Osteoblast (primary cell): Measurements from ENCODE around the gene LAD1. TPM values are rescaled to one million over a fixed set of nuclear protein-coding genes. Genes with fewer than 3 reads are reported as not detected.

ENCODE experiments used
- DNase-seq: peaks from one replicate; pipeline ENCODE4 v3.0.0; 2011; ENCODE audit warnings: low spot score, mixed read lengths; ENCODE audit not compliant: insufficient read length; ENCODE audit errors: missing footprints
- H2AFZ ChIP-seq: 2 replicates; pipeline ENCODE4 v1.6.0; 2011; ENCODE audit warnings: mild to moderate bottlenecking, low read length
- H3K27ac ChIP-seq: 2 replicates; pipeline ENCODE4 v1.5.1; 2011; ENCODE audit warnings: mild to moderate bottlenecking, low read depth, low read length, moderate library complexity
- H3K27me3 ChIP-seq: 2 replicates; pipeline ENCODE4 v1.6.0; 2012; ENCODE audit warnings: mild to moderate bottlenecking, control low read depth, inconsistent platforms, low read length, moderate library complexity; ENCODE audit not compliant: insufficient read depth
- H3K36me3 ChIP-seq: 2 replicates; pipeline ENCODE4 v1.5.1; 2011; ENCODE audit warnings: mild to moderate bottlenecking, low read length, control low read depth, moderate library complexity; ENCODE audit not compliant: insufficient read depth
- H3K4me1 ChIP-seq: 2 replicates; pipeline ENCODE4 v1.5.1; 2011; ENCODE audit warnings: mild to moderate bottlenecking, low read length, control low read depth, moderate library complexity; ENCODE audit not compliant: insufficient read depth
- H3K4me2 ChIP-seq: 2 replicates; pipeline ENCODE4 v1.6.0; 2011; ENCODE audit warnings: mild to moderate bottlenecking, low read length; ENCODE audit not compliant: insufficient read depth
- H3K4me3 ChIP-seq: fragments of 200-600 bp; sonication (generic); 3 replicates; pipeline ENCODE4 v1.5.1; 2012; ENCODE audit warnings: mild to moderate bottlenecking, low read length, inconsistent platforms; ENCODE audit not compliant: insufficient read depth
- H3K79me2 ChIP-seq: 2 replicates; pipeline ENCODE4 v1.6.0; 2012; ENCODE audit warnings: mild to moderate bottlenecking, low read length, control low read depth, inconsistent platforms; ENCODE audit not compliant: insufficient read depth
- H3K9me3 ChIP-seq: 2 replicates; pipeline ENCODE4 v1.5.1; 2011; ENCODE audit warnings: low read depth, low read length, control low read depth
- H4K20me1 ChIP-seq: 2 replicates; pipeline ENCODE4 v1.6.0; 2012; ENCODE audit warnings: mild to moderate bottlenecking, low read length, control low read depth; ENCODE audit not compliant: insufficient read depth
- total RNA-seq: library from RNA; depleted of rRNA; stranded (reverse); fragments of >200 nt; gene quantifications from 2 replicates; pipeline ENCODE4 v1.2.3, GENCODE V29; 2012
- TF ChIP-seq, protein P1 (sequence below): IDR thresholded peaks from 2 replicates; pipeline ENCODE4 v1.5.1; 2011; ENCODE audit warnings: mild to moderate bottlenecking, low read depth, low read length, moderate library complexity; ENCODE audit errors: extremely low read depth

Gene LAD1
- total RNA-seq, 1 donor: not detected

DNA sequence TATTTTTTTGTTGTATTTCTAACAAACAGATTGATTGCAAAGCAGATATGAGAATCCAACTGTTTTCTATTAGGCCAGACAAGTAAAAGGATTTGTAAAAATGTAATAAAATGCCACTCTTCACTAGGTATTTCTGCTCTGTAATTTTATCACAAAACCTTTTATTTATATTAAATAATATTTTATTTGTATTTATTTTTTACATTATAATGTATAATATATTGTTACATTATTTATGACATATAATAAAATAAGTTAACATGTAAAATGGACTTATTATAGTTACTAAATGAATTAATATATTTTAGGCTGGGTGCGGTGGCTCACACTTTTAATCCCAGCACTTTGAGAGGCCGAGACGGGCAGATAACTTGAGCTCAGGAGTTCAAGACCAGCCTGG, 35.1 kb upstream of the LAD1 start:
- Histone ChIP-seq H3K36me3 (no peaks in the 10 kb centered on the region), H2AFZ (no peak overlapping the region), H3K4me1 (peaks cover 6% of the 10 kb centered on the region), H3K27me3 (peaks cover 9% of the 10 kb centered on the region), H3K79me2 (no peaks in the 10 kb centered on the region), H3K27ac (no peak overlapping the region), H3K4me3 (no peak overlapping the region), H3K4me2 (no peak overlapping the region), H4K20me1 (no peaks in the 10 kb centered on the region), H3K9me3 (no peaks in the 10 kb centered on the region)
- no peak for DNase-seq
- TF ChIP-seq, protein P1, sequence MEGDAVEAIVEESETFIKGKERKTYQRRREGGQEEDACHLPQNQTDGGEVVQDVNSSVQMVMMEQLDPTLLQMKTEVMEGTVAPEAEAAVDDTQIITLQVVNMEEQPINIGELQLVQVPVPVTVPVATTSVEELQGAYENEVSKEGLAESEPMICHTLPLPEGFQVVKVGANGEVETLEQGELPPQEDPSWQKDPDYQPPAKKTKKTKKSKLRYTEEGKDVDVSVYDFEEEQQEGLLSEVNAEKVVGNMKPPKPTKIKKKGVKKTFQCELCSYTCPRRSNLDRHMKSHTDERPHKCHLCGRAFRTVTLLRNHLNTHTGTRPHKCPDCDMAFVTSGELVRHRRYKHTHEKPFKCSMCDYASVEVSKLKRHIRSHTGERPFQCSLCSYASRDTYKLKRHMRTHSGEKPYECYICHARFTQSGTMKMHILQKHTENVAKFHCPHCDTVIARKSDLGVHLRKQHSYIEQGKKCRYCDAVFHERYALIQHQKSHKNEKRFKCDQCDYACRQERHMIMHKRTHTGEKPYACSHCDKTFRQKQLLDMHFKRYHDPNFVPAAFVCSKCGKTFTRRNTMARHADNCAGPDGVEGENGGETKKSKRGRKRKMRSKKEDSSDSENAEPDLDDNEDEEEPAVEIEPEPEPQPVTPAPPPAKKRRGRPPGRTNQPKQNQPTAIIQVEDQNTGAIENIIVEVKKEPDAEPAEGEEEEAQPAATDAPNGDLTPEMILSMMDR: no peak

DNA sequence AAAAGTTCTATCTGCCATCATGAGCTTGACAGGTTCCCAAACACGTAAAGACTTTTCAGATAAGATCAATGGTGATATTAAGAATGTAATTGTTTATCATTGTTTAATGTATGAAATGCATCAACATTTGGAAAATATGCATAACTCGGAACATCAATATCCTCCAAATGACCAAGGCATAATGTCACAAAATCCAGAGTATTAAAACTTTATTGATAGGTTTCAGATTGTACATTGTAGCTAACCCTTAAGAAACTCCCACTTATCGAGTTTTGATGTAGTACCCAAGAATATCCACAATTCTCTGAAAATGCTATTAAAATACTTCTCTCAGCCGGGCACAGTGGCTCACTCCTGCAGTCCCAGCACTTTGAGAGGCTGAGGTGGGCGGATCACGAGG, 34.5 kb upstream of the LAD1 start:
- Histone ChIP-seq H3K79me2 (no peaks in the 10 kb centered on the region), H3K27ac (no peak overlapping the region), H3K9me3 (no peaks in the 10 kb centered on the region), H2AFZ (no peak overlapping the region), H3K4me1 (peaks cover 6% of the 10 kb centered on the region), H4K20me1 (no peaks in the 10 kb centered on the region), H3K4me3 (no peak overlapping the region), H3K36me3 (no peaks in the 10 kb centered on the region), H3K27me3 (peaks cover 9% of the 10 kb centered on the region), H3K4me2 (no peak overlapping the region)
- no peak for DNase-seq
- TF ChIP-seq, protein P1: no peak

DNA sequence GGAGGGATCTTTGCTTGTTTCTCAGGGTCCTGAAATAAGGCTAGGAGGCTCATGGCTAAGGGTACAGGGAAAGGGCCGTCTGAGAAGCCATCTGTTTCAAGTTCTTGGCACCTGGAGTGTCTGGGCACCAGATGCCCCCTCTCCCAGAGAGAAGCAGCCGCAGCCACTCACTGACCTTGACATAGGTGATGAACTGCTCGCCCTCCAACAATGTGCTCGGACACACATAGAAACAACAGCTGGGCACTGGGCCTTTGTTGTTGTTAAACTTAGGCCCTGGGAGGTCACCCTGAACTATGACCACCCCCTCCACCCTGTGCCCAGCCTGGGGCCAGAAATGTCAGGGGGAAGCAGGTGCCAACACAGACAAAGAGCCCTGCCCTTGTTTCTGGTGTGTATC, 31.7 kb upstream of the LAD1 start:
- H3K4me1 ChIP-seq: peaks cover 1% of the 10 kb centered on the region
- H3K9me3 ChIP-seq: no peaks in the 10 kb centered on the region
- no peak overlapping the region for H3K4me3 ChIP-seq
- peaks cover 13% of the 10 kb centered on the region for H3K27me3 ChIP-seq
- TF ChIP-seq, protein P1: no peak
- DNase-seq: no peak
- no peaks in the 10 kb centered on the region for H4K20me1 ChIP-seq
- no peaks in the 10 kb centered on the region for H3K36me3 ChIP-seq
- H3K27ac ChIP-seq: no peak overlapping the region
- H3K4me2 ChIP-seq: no peak overlapping the region
- no peaks in the 10 kb centered on the region for H3K79me2 ChIP-seq
- no peak overlapping the region for H2AFZ ChIP-seq

DNA sequence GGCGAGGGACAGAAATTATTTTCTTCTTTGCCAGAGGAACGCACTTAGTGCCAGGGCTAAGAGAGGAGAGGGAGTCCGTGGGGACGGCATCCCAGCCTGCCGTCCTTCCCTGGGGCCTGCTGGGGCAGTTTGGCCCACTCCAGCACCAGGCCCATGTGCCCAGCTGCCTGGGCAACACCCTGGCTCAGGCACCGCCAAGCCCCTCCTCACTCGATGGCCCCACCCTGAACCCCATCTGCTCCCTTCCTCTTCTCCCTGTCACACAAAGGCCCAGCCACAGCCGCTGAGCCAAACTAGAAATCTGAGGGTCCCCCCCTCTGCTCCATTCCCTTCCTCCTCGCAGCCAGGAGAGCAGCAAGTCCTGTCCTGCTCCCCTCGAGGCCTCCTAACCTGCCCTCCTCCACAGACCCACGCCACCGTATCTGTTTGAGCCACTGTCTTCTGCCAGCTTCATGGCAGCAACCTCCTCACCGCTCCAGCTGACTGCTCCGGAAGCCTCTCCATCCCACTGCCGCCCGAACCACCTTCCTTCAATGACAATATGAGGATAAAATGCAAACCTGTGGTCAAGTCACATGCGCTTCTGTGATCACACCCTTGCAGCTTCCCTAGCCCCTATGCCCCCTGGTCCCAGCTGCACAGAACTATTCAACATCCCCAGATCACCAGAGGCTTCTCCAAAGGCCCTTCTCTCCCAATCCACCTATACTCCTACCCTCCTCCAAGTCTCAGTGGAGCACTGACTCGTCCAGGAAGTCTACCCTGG, 30.8 kb upstream of the LAD1 start:
- Histone ChIP-seq H3K27me3 (peaks cover 13% of the 10 kb centered on the region), H3K4me2 (no peak overlapping the region), H3K27ac (no peak overlapping the region), H3K4me3 (no peak overlapping the region), H3K9me3 (no peaks in the 10 kb centered on the region), H2AFZ (no peak overlapping the region), H3K4me1 (no peaks in the 10 kb centered on the region), H3K36me3 (no peaks in the 10 kb centered on the region), H3K79me2 (no peaks in the 10 kb centered on the region), H4K20me1 (no peaks in the 10 kb centered on the region)
- peak; percentile 22 for DNase-seq
- TF ChIP-seq, protein P1: no peak
